GM18520 (cell line): ENCODE measurements around the gene TMEM94.
"Not testable (repeated sequence)": the region's sequence is repeated elsewhere in the genome, so short reads cannot be mapped to it uniquely, and the experiment has no call there.

Experiments
- ATAC-seq: cut with Tn5 transposase; IDR thresholded peaks from one replicate; pipeline ENCODE4 v1.9.1; 2021; ENCODE audit not compliant: unreplicated experiment

TMEM94 gene

GRCh38 chr17:75445296-75445695, 11.1 kb upstream of the TMEM94 start:
- ATAC-seq: no peak

- ATAC-seq: not testable (repeated sequence)
These were observed 10.5 kb upstream of the TMEM94 start for GRCh38 chr17:75445896-75446295.

GRCh38 chr17:75447951-75448856, 8.2 kb upstream of the TMEM94 start:
- no peak for ATAC-seq

- no peak for ATAC-seq
These were observed 6.2 kb upstream of the TMEM94 start for GRCh38 chr17:75450270-75450669.

GRCh38 chr17:75454193-75454592, 2.2 kb upstream of the TMEM94 start:
- ATAC-seq: no peak

- not testable (repeated sequence) for ATAC-seq
These were observed 1.8 kb upstream of the TMEM94 start for GRCh38 chr17:75454672-75455071.

GRCh38 chr17:75456039-75456416, 407 bp upstream of the TMEM94 start:
- no peak for ATAC-seq

- ATAC-seq: no peak
These were observed 716 bp downstream of the TMEM94 start for GRCh38 chr17:75457047-75457654.

GRCh38 chr17:75459246-75459589, 2.8 kb downstream of the TMEM94 start:
- ATAC-seq: no peak

- no peak for ATAC-seq
These were observed 3.3 kb downstream of the TMEM94 start for GRCh38 chr17:75459590-75460267.

GRCh38 chr17:75460295-75460694, 3.9 kb downstream of the TMEM94 start:
- ATAC-seq: no peak

GRCh38 chr17:75463603-75464002, 7.2 kb downstream of the TMEM94 start:
- ATAC-seq: no peak

GRCh38 chr17:75465039-75465438, 8.6 kb downstream of the TMEM94 start:
- ATAC-seq: no peak

GRCh38 chr17:75468291-75468754, 11.9 kb downstream of the TMEM94 start:
- no peak for ATAC-seq

GRCh38 chr17:75468779-75469373, 12.4 kb downstream of the TMEM94 start:
- no peak for ATAC-seq

- ATAC-seq: no peak
These were observed 14.8 kb downstream of the TMEM94 start for GRCh38 chr17:75471207-75471606.

- ATAC-seq: no peak
These were observed 15.7 kb downstream of the TMEM94 start for GRCh38 chr17:75472119-75472518.

GRCh38 chr17:75473246-75473645, 16.8 kb downstream of the TMEM94 start:
- ATAC-seq: no peak

GRCh38 chr17:75474736-75475135, 18.3 kb downstream of the TMEM94 start:
- no peak for ATAC-seq

- no peak for ATAC-seq
These were observed 18.9 kb downstream of the TMEM94 start for GRCh38 chr17:75475144-75475835.

- ATAC-seq: no peak
These were observed 19.4 kb downstream of the TMEM94 start for GRCh38 chr17:75475851-75476250.
